ENCODE results near the gene KCNK15. TPM values are rescaled to one million over a fixed set of nuclear protein-coding genes. Genes with fewer than 3 reads are reported as not detected.

The KCNK15 gene
- total RNA-seq, 4 donors from 2014 or later = 0.26 to 4.4 (median 2.0) TPM

DNA sequence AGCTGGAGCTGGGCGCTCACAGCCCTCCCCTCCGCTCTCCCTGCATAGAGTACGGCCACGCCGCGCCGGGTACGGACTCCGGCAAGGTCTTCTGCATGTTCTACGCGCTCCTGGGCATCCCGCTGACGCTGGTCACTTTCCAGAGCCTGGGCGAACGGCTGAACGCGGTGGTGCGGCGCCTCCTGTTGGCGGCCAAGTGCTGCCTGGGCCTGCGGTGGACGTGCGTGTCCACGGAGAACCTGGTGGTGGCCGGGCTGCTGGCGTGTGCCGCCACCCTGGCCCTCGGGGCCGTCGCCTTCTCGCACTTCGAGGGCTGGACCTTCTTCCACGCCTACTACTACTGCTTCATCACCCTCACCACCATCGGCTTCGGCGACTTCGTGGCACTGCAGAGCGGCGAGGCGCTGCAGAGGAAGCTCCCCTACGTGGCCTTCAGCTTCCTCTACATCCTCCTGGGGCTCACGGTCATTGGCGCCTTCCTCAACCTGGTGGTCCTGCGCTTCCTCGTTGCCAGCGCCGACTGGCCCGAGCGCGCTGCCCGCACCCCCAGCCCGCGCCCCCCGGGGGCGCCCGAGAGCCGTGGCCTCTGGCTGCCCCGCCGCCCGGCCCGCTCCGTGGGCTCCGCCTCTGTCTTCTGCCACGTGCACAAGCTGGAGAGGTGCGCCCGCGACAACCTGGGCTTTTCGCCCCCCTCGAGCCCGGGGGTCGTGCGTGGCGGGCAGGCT is 4.6 kb downstream of the KCNK15 start:
- no peak for DNase-seq
- intact Hi-C loops (cut with DNase I; ENCODE audit: low total_unique reads) = no loop called here
- H3K27ac ChIP-seq = no peak overlapping the region
- TF ChIP-seq, protein P1, sequence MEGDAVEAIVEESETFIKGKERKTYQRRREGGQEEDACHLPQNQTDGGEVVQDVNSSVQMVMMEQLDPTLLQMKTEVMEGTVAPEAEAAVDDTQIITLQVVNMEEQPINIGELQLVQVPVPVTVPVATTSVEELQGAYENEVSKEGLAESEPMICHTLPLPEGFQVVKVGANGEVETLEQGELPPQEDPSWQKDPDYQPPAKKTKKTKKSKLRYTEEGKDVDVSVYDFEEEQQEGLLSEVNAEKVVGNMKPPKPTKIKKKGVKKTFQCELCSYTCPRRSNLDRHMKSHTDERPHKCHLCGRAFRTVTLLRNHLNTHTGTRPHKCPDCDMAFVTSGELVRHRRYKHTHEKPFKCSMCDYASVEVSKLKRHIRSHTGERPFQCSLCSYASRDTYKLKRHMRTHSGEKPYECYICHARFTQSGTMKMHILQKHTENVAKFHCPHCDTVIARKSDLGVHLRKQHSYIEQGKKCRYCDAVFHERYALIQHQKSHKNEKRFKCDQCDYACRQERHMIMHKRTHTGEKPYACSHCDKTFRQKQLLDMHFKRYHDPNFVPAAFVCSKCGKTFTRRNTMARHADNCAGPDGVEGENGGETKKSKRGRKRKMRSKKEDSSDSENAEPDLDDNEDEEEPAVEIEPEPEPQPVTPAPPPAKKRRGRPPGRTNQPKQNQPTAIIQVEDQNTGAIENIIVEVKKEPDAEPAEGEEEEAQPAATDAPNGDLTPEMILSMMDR (IDR thresholded peaks at IDR 0.05) = peak in 1 of 4 experiments; percentile 14
- TF ChIP-seq POLR2A (IDR thresholded peaks at IDR 0.05) = no peak
- no peaks in the 10 kb centered on the region for H3K9me3 ChIP-seq
- no peaks in the 10 kb centered on the region for H3K4me1 ChIP-seq
- H3K4me3 ChIP-seq = no peak overlapping the region
- no peaks in the 10 kb centered on the region for H3K36me3 ChIP-seq
- no peaks in the 10 kb centered on the region for H3K27me3 ChIP-seq

- DNase-seq = no peak
- intact Hi-C loops (cut with DNase I; ENCODE audit: low total_unique reads) = no loop called here
- TF ChIP-seq, protein P1 (IDR thresholded peaks at IDR 0.05) = no peak
- no peak for TF ChIP-seq POLR2A (IDR thresholded peaks at IDR 0.05)
Observed at GRCh38 chr20:44752099-44752931, 6.7 kb downstream of the KCNK15 start.

DNA sequence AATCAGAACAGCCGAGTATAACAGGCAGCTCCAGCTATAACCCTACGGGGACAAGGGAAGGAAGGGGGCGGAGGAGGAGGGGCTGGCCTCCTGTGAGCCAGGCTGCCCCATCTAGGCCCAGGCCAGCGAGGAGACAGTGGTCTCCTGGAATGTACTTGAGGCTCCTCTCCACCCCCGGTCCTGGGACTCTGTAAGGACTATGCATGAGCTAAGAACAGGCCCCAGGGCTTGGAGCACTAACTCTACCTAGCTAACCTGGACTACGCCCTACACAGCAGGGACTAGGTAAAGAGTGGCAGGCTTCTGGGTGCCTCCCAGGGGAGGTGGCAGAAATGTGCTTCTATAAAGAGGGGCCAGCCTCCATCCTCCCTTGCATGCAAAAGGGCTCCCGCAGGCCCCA is 8.9 kb downstream of the KCNK15 start:
- no peaks in the 10 kb centered on the region for H3K9me3 ChIP-seq
- intact Hi-C loops (cut with DNase I; ENCODE audit: low total_unique reads) = no loop called here
- DNase-seq = no peak
- no peak overlapping the region for H3K4me3 ChIP-seq
- no peak for TF ChIP-seq POLR2A (IDR thresholded peaks at IDR 0.05)
- TF ChIP-seq, protein P1 (IDR thresholded peaks at IDR 0.05) = no peak
- no peak overlapping the region for H3K27ac ChIP-seq
- no peaks in the 10 kb centered on the region for H3K27me3 ChIP-seq
- no peaks in the 10 kb centered on the region for H3K36me3 ChIP-seq
- H3K4me1 ChIP-seq = no peaks in the 10 kb centered on the region

More at GRCh38 chr20:44752099-44752931, 6.7 kb downstream of the KCNK15 start:
- Histone ChIP-seq H3K4me3 (no peak overlapping the region), H3K9me3 (no peaks in the 10 kb centered on the region), H3K36me3 (no peaks in the 10 kb centered on the region), H3K4me1 (no peaks in the 10 kb centered on the region), H3K27ac (no peak overlapping the region), H3K27me3 (no peaks in the 10 kb centered on the region)

DNA sequence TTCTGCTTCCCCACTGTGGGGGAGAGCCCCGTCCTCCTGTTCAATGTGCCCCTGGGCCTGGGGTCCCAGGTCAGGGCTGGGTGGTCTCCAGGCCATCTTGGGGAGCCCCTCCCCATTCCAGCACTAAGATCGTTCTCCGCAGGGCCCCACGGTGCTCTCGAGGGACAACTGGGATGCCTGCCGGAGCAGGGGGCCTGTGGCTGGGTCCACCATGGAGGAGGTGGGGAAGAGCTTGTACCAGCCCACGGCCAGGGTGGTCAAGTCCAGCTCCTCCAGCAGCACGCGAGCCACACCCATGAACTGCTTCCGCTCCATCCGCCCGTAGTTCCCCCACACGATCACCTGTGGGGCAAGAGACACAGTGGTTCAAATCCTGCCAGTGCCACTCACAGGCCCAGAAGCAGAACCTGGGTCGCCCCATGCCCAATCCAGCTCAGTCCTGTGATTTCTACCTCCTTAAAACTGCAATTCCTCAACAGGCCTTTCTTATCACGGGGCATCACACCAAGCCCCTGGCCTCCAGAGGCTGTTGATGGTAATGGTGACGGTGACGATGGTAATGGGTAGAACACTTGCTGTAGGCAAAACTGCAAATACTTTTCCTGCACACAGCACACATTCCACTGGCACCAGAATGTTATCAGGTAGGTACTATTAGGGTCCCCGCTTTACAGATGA is 10.5 kb downstream of the KCNK15 start:
- no peaks in the 10 kb centered on the region for H3K27me3 ChIP-seq
- DNase-seq = no peak
- H3K4me1 ChIP-seq = no peaks in the 10 kb centered on the region
- intact Hi-C loops (cut with DNase I; ENCODE audit: low total_unique reads) = no loop called here
- no peak overlapping the region for H3K4me3 ChIP-seq
- H3K36me3 ChIP-seq = no peaks in the 10 kb centered on the region
- H3K9me3 ChIP-seq = no peaks in the 10 kb centered on the region
- no peak overlapping the region for H3K27ac ChIP-seq
- TF ChIP-seq POLR2A (IDR thresholded peaks at IDR 0.05) = no peak
- TF ChIP-seq, protein P1 (IDR thresholded peaks at IDR 0.05) = no peak
